C4-2B (cell line): ENCODE results near the gene LY86.

Experiments used
- ZFX ChIP-seq: fragments of 450-650 bp; IDR thresholded peaks from 2 replicates; pipeline ENCODE4 v1.6.1; 2017
- TF ChIP-seq, protein P1 (sequence below): fragments of 450-650 bp; conservative IDR thresholded peaks from 2 replicates; pipeline ENCODE4 v1.5.1; 2017; ENCODE audit warnings: mild to moderate bottlenecking

DNA sequence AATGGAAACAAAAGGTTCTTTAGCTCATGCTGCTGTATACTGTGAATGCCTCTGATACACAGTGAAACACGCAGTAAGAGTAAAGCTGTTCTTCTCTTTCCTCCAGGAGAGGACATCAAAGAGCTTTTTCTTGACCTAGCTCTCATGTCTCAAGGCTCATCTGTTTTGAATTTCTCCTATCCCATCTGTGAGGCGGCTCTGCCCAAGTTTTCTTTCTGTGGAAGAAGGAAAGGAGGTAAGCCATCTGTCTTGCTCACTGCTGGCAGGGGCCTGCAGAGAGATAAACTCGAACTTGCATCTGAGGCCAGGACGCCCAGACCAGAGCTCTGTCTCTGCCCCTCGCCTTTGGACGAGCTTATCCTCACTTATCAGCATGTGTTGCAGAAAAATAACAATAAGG lies 37.7 kb downstream of the LY86 start:
- TF ChIP-seq, protein P1, sequence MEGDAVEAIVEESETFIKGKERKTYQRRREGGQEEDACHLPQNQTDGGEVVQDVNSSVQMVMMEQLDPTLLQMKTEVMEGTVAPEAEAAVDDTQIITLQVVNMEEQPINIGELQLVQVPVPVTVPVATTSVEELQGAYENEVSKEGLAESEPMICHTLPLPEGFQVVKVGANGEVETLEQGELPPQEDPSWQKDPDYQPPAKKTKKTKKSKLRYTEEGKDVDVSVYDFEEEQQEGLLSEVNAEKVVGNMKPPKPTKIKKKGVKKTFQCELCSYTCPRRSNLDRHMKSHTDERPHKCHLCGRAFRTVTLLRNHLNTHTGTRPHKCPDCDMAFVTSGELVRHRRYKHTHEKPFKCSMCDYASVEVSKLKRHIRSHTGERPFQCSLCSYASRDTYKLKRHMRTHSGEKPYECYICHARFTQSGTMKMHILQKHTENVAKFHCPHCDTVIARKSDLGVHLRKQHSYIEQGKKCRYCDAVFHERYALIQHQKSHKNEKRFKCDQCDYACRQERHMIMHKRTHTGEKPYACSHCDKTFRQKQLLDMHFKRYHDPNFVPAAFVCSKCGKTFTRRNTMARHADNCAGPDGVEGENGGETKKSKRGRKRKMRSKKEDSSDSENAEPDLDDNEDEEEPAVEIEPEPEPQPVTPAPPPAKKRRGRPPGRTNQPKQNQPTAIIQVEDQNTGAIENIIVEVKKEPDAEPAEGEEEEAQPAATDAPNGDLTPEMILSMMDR = no peak
- TF ChIP-seq ZFX = no peak
